ENCODE results near the gene SH2D3C.
A peak's percentile ranks its signal among the peaks of the same experiment; 100 is the strongest.

- TF ChIP-seq CEBPB (IDR thresholded peaks at IDR 0.05; ENCODE audit: borderline replicate concordance in 1 of 2, low read depth in 2 of 2, low read length in 2 of 2) (no peak), JUNB (IDR thresholded peaks at IDR 0.05) (no peak), SP1 (IDR thresholded peaks at IDR 0.05; ENCODE audit: low read depth, low read length) (no peak), CREB1 (IDR thresholded peaks at IDR 0.05; ENCODE audit: low read depth) (no peak), EZH2 (IDR thresholded peaks at IDR 0.05; ENCODE audit: borderline replicate concordance, control insufficient read depth, low read depth, low read length) (no peak), RAD51 (IDR thresholded peaks at IDR 0.05) (no peak), TBL1XR1 (IDR thresholded peaks at IDR 0.05; ENCODE audit: low read depth, low read length) (no peak), ETV6 (conservative IDR thresholded peaks at IDR 0.05 in 1 of 2, IDR thresholded peaks at IDR 0.05 in 1 of 2; ENCODE audit: borderline replicate concordance in 1 of 2, low read depth in 1 of 2) (no peak), EP300 (IDR thresholded peaks at IDR 0.05; ENCODE audit: borderline replicate concordance in 1 of 2, control insufficient read depth in 1 of 2, low read depth in 2 of 2, low read length in 2 of 2) (no peak), IRF3 (IDR thresholded peaks at IDR 0.05) (no peak), POLR2AphosphoS5 (IDR thresholded peaks at IDR 0.05; ENCODE audit: low read length) (no peak)
- TF ChIP-seq, protein P1, sequence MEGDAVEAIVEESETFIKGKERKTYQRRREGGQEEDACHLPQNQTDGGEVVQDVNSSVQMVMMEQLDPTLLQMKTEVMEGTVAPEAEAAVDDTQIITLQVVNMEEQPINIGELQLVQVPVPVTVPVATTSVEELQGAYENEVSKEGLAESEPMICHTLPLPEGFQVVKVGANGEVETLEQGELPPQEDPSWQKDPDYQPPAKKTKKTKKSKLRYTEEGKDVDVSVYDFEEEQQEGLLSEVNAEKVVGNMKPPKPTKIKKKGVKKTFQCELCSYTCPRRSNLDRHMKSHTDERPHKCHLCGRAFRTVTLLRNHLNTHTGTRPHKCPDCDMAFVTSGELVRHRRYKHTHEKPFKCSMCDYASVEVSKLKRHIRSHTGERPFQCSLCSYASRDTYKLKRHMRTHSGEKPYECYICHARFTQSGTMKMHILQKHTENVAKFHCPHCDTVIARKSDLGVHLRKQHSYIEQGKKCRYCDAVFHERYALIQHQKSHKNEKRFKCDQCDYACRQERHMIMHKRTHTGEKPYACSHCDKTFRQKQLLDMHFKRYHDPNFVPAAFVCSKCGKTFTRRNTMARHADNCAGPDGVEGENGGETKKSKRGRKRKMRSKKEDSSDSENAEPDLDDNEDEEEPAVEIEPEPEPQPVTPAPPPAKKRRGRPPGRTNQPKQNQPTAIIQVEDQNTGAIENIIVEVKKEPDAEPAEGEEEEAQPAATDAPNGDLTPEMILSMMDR (IDR thresholded peaks at IDR 0.05 in 2 of 3, conservative IDR thresholded peaks at IDR 0.05 in 1 of 3; ENCODE audit: control insufficient read depth in 2 of 3, extremely low read depth in 1 of 3, insufficient read depth in 1 of 3, low read depth in 3 of 3, low read length in 3 of 3) = peak; percentile 17 to 28 (median 19); a peak in 2 of 6 replicates
- TF ChIP-seq, protein P2, sequence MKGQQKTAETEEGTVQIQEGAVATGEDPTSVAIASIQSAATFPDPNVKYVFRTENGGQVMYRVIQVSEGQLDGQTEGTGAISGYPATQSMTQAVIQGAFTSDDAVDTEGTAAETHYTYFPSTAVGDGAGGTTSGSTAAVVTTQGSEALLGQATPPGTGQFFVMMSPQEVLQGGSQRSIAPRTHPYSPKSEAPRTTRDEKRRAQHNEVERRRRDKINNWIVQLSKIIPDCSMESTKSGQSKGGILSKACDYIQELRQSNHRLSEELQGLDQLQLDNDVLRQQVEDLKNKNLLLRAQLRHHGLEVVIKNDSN (IDR thresholded peaks at IDR 0.05; ENCODE audit: borderline replicate concordance, extremely low read length, insufficient read depth, low read depth, low read length) = no peak
- TF ChIP-seq, protein P3, sequence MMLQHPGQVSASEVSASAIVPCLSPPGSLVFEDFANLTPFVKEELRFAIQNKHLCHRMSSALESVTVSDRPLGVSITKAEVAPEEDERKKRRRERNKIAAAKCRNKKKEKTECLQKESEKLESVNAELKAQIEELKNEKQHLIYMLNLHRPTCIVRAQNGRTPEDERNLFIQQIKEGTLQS (IDR thresholded peaks at IDR 0.05; ENCODE audit: borderline replicate concordance, extremely low read depth, low read depth, low read length) = no peak
Observed at GRCh38 chr9:127707766-127708165, 70.7 kb downstream of the SH2D3C start.

All from GM12878 (cell line).